ENCODE measurements around the gene ETHE1. TPM values are rescaled to one million over a fixed set of nuclear protein-coding genes. Genes with fewer than 3 reads are reported as not detected.

Gene ETHE1
- total RNA-seq, 2 donors from 2014 or later: 19.8 to 27.9 TPM

- DNase-seq (ENCODE audit: low spot score): no peak
- intact Hi-C loops (cut with DNase I): loop anchor here in 1 of 2 donors (10.0 kb wide), 1 partner anchor 47 kb away; the partner anchor contains the start of gene PHLDB3
Observed at GRCh38 chr19:43457809-43458208, 69.2 kb downstream of the ETHE1 start.

Other genes with a start within 250 kb of the ETHE1 start
- 1 to 10 TPM; 2.8 to 8.4 TPM for gene CD177, start 173.5 kb downstream of the ETHE1 start, total RNA-seq
- gene TEX101, start 112.3 kb downstream of the ETHE1 start, total RNA-seq: not detected
- under 1 TPM; 0.52 to 0.60 TPM for gene LYPD3, start 61.6 kb downstream of the ETHE1 start, total RNA-seq
- 1 to 10 TPM; 7.1 to 8.7 TPM for gene PHLDB3, start 22.5 kb downstream of the ETHE1 start, total RNA-seq
- gene ZNF575, start 6.0 kb upstream of the ETHE1 start, total RNA-seq: 1 to 10 TPM; 2.1 to 3.4 TPM
- 10 to 100 TPM; 13.7 to 14.2 TPM for gene XRCC1, start 48.3 kb upstream of the ETHE1 start, total RNA-seq
- 10 to 100 TPM in 1 of 2 donors, 1 to 10 TPM in 1; 9.1 to 12.8 TPM for gene PINLYP, start 48.6 kb upstream of the ETHE1 start, total RNA-seq
- gene IRGQ, start 68.9 kb upstream of the ETHE1 start, total RNA-seq: 10 to 100 TPM; 19.2 to 21.0 TPM
- gene ZNF576, start 69.4 kb upstream of the ETHE1 start, total RNA-seq: 10 to 100 TPM in 1 of 2 donors, 1 to 10 TPM in 1; 8.9 to 13.2 TPM
- gene SRRM5, start 84.9 kb upstream of the ETHE1 start, total RNA-seq: under 1 TPM; 0.23 to 0.38 TPM
- 10 to 100 TPM; 22.9 to 29.2 TPM for gene ZNF428, start 92.4 kb upstream of the ETHE1 start, total RNA-seq
- gene CADM4, start 112.6 kb upstream of the ETHE1 start, total RNA-seq: 1 to 10 TPM; 3.3 to 4.0 TPM
- gene PLAUR, start 143.0 kb upstream of the ETHE1 start, total RNA-seq: 10 to 100 TPM; 35.2 to 45.4 TPM
- gene IRGC, start 188.9 kb upstream of the ETHE1 start, total RNA-seq: not detected
- gene SMG9, start 227.8 kb upstream of the ETHE1 start, total RNA-seq: 10 to 100 TPM; 35.3 to 40.4 TPM